Activated T-cell treated with anti-CD3 and anti-CD28 coated beads, Interleukin-2, amount 50 U/mL, for 4 hours (primary cell): ENCODE measurements around the gene GRID1. TPM values are rescaled to one million over a fixed set of nuclear protein-coding genes. Genes with fewer than 3 reads are reported as not detected.

ENCODE experiments used
- ATAC-seq, 2 donors: fragments of 200-7000 bp; cut with Tn5 transposase; one replicate each; pipeline ENCODE4 v1.10.0; 2021
- DNase-seq: peaks from one replicate; pipeline ENCODE4 v3.0.0-alpha.2; 2020
- H3K27me3 Mint-ChIP-seq: one replicate; pipeline ENCODE4 v1.8.0; 2021; ENCODE audit warnings: low read depth, mixed read lengths
- H3K36me3 Mint-ChIP-seq: one replicate; pipeline ENCODE4 v1.8.0; 2022; ENCODE audit warnings: mixed read lengths; ENCODE audit not compliant: insufficient read depth
- H3K4me1 Mint-ChIP-seq: one replicate; pipeline ENCODE4 v1.8.0; 2021; ENCODE audit warnings: low read depth, mixed read lengths
- H3K4me3 Mint-ChIP-seq: one replicate; pipeline ENCODE4 v1.8.0; 2021; ENCODE audit warnings: mild to moderate bottlenecking, moderate library complexity, mixed read lengths
- H3K9me3 Mint-ChIP-seq: one replicate; pipeline ENCODE4 v1.8.0; 2021; ENCODE audit warnings: mixed read lengths
- total RNA-seq, 3 donors: library from RNA; stranded (reverse); gene quantifications; one replicate each; pipeline ENCODE4 v1.2.1, GENCODE V29; 2021

The GRID1 gene
- total RNA-seq, 3 donors from 2014 or later, result not detected

- Mint-ChIP-seq H3K4me3 (no peak overlapping the region), H3K9me3 (no peaks in the 10 kb centered on the region), H3K27me3 (peaks cover 2% of the 10 kb centered on the region), H3K4me1 (no peaks in the 10 kb centered on the region), H3K36me3 (no peaks in the 10 kb centered on the region)
- no peak for DNase-seq
- ATAC-seq, result no peak
Observed at GRCh38 chr10:86203162-86203905, 163.3 kb downstream of the GRID1 start.

GRCh38 chr10:86202226-86202735 is 164.3 kb downstream of the GRID1 start:
- H3K36me3 Mint-ChIP-seq, result no peaks in the 10 kb centered on the region

GRCh38 chr10:86200867-86201266 is 165.7 kb downstream of the GRID1 start:
- H3K4me3 Mint-ChIP-seq, result no peak overlapping the region
- no peak for DNase-seq
- no peak for ATAC-seq
- no peaks in the 10 kb centered on the region for H3K9me3 Mint-ChIP-seq
- no peaks in the 10 kb centered on the region for H3K36me3 Mint-ChIP-seq
- no peaks in the 10 kb centered on the region for H3K4me1 Mint-ChIP-seq
- H3K27me3 Mint-ChIP-seq, result peaks cover 10% of the 10 kb centered on the region

More at GRCh38 chr10:86202226-86202735, 164.3 kb downstream of the GRID1 start:
- no peaks in the 10 kb centered on the region for H3K4me1 Mint-ChIP-seq
- peaks cover 2% of the 10 kb centered on the region for H3K27me3 Mint-ChIP-seq
- no peak for DNase-seq
- ATAC-seq, result no peak
- no peak overlapping the region for H3K4me3 Mint-ChIP-seq
- H3K9me3 Mint-ChIP-seq, result no peaks in the 10 kb centered on the region

- ATAC-seq (no peak), DNase-seq (no peak)
- Mint-ChIP-seq H3K4me3 (no peak overlapping the region), H3K9me3 (no peaks in the 10 kb centered on the region), H3K4me1 (no peaks in the 10 kb centered on the region), H3K27me3 (peaks cover 10% of the 10 kb centered on the region), H3K36me3 (no peaks in the 10 kb centered on the region)
Observed at GRCh38 chr10:86200269-86200668, 166.3 kb downstream of the GRID1 start.

- no peak overlapping the region for H3K4me3 Mint-ChIP-seq
- H3K4me1 Mint-ChIP-seq, result no peaks in the 10 kb centered on the region
- DNase-seq (no peak), ATAC-seq (no peak)
- peaks cover 10% of the 10 kb centered on the region for H3K27me3 Mint-ChIP-seq
- H3K36me3 Mint-ChIP-seq, result no peaks in the 10 kb centered on the region
- H3K9me3 Mint-ChIP-seq, result no peaks in the 10 kb centered on the region
Observed at GRCh38 chr10:86199041-86199440, 167.6 kb downstream of the GRID1 start.

GRCh38 chr10:86198271-86198670 is 168.3 kb downstream of the GRID1 start:
- no peak for DNase-seq
- no peak for ATAC-seq
- Mint-ChIP-seq H3K27me3 (peaks cover 10% of the 10 kb centered on the region), H3K4me3 (no peak overlapping the region), H3K9me3 (no peaks in the 10 kb centered on the region), H3K4me1 (no peaks in the 10 kb centered on the region), H3K36me3 (no peaks in the 10 kb centered on the region)

- DNase-seq, result no peak
- Mint-ChIP-seq H3K4me3 (no peak overlapping the region), H3K36me3 (no peaks in the 10 kb centered on the region), H3K4me1 (no peaks in the 10 kb centered on the region), H3K27me3 (peaks cover 12% of the 10 kb centered on the region), H3K9me3 (no peaks in the 10 kb centered on the region)
- no peak for ATAC-seq
Observed at GRCh38 chr10:86197166-86197790, 169.3 kb downstream of the GRID1 start.

GRCh38 chr10:86195521-86196157 is 171.0 kb downstream of the GRID1 start:
- Mint-ChIP-seq H3K9me3 (no peaks in the 10 kb centered on the region), H3K36me3 (no peaks in the 10 kb centered on the region), H3K4me3 (no peak overlapping the region), H3K4me1 (no peaks in the 10 kb centered on the region), H3K27me3 (peaks cover 24% of the 10 kb centered on the region)
- no peak for DNase-seq
- no peak for ATAC-seq

- Mint-ChIP-seq H3K27me3 (peaks cover 26% of the 10 kb centered on the region), H3K4me3 (no peak overlapping the region), H3K9me3 (no peaks in the 10 kb centered on the region), H3K36me3 (no peaks in the 10 kb centered on the region), H3K4me1 (no peaks in the 10 kb centered on the region)
- DNase-seq (no peak), ATAC-seq (no peak)
Observed at GRCh38 chr10:86194684-86195083, 171.9 kb downstream of the GRID1 start.

- DNase-seq (no peak), ATAC-seq (no peak)
- Mint-ChIP-seq H3K27me3 (peaks cover 26% of the 10 kb centered on the region), H3K36me3 (no peaks in the 10 kb centered on the region), H3K4me1 (no peaks in the 10 kb centered on the region), H3K4me3 (no peak overlapping the region), H3K9me3 (no peaks in the 10 kb centered on the region)
Observed at GRCh38 chr10:86193841-86194240, 172.8 kb downstream of the GRID1 start.

GRCh38 chr10:86192691-86193090 is 173.9 kb downstream of the GRID1 start:
- Mint-ChIP-seq H3K4me3 (no peak overlapping the region), H3K4me1 (no peaks in the 10 kb centered on the region), H3K27me3 (peaks cover 29% of the 10 kb centered on the region), H3K9me3 (no peaks in the 10 kb centered on the region), H3K36me3 (no peaks in the 10 kb centered on the region)
- ATAC-seq (no peak), DNase-seq (no peak)

- Mint-ChIP-seq H3K9me3 (no peaks in the 10 kb centered on the region), H3K36me3 (no peaks in the 10 kb centered on the region), H3K27me3 (peaks cover 29% of the 10 kb centered on the region), H3K4me1 (no peaks in the 10 kb centered on the region), H3K4me3 (no peak overlapping the region)
- DNase-seq (no peak), ATAC-seq (no peak)
Observed at GRCh38 chr10:86192147-86192546, 174.4 kb downstream of the GRID1 start.

- H3K4me3 Mint-ChIP-seq, result no peak overlapping the region
- H3K36me3 Mint-ChIP-seq, result no peaks in the 10 kb centered on the region
- ATAC-seq, result no peak
- H3K4me1 Mint-ChIP-seq, result no peaks in the 10 kb centered on the region
- H3K27me3 Mint-ChIP-seq, result peaks cover 29% of the 10 kb centered on the region
- no peaks in the 10 kb centered on the region for H3K9me3 Mint-ChIP-seq
- no peak for DNase-seq
Observed at GRCh38 chr10:86191686-86192085, 174.9 kb downstream of the GRID1 start.

GRCh38 chr10:86191166-86191565 is 175.4 kb downstream of the GRID1 start:
- no peak for ATAC-seq
- Mint-ChIP-seq H3K4me3 (no peak overlapping the region), H3K9me3 (peaks cover 3% of the 10 kb centered on the region), H3K27me3 (peaks cover 24% of the 10 kb centered on the region), H3K36me3 (no peaks in the 10 kb centered on the region), H3K4me1 (no peaks in the 10 kb centered on the region)
- DNase-seq, result no peak

GRCh38 chr10:86190291-86190690 is 176.3 kb downstream of the GRID1 start:
- no peaks in the 10 kb centered on the region for H3K36me3 Mint-ChIP-seq
- DNase-seq (no peak), ATAC-seq (no peak)
- H3K4me3 Mint-ChIP-seq, result no peak overlapping the region
- H3K4me1 Mint-ChIP-seq, result no peaks in the 10 kb centered on the region
- H3K9me3 Mint-ChIP-seq, result peaks cover 7% of the 10 kb centered on the region
- H3K27me3 Mint-ChIP-seq, result peaks cover 24% of the 10 kb centered on the region
